NCI-H524 (cell line): ENCODE measurements around the gene CLDND1.

Source experiments
- DNase-seq, 2 experiments: peaks; one replicate each; lab custom pipeline; 2025; lab: John Stamatoyannopoulos, UW

CLDND1 gene

DNA sequence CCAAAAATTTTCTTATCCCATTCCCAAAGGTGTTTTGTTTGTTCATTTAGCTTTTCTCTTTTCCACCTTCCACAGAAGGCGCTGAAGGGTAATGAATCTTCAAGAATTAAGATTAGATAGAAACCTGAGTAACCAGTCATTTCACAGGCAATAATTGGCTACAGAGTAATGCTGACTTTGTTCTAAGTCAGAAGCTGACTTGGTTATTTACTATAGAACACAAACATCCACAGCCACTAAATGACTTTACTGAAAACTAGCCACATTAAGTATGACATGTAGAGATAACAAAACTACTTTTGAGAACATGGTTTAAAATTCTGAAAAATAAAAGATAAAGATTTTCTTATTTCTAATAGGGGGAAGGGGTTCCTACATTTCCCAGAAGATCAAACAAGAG is 7.8 kb downstream of the CLDND1 start:
- DNase-seq: no peak

DNA sequence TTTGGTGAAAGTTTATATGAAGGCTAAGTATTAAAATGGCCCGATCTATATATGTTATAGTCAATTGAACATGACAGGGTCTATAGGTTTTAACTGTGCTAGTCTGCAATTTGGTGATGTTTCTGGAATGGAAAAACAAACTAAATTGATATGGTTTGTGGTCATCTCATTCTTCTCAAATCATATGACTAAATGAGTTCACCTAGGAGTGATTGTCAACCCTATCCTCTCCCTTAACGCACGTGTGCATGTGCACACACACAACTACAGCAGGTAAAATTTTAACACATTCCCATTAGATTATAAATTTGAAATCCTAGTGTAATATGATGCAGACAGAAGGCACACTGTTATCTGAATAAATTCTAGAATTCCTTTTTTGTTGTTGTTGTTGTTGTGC is 9.0 kb downstream of the CLDND1 start:
- no peak for DNase-seq

DNA sequence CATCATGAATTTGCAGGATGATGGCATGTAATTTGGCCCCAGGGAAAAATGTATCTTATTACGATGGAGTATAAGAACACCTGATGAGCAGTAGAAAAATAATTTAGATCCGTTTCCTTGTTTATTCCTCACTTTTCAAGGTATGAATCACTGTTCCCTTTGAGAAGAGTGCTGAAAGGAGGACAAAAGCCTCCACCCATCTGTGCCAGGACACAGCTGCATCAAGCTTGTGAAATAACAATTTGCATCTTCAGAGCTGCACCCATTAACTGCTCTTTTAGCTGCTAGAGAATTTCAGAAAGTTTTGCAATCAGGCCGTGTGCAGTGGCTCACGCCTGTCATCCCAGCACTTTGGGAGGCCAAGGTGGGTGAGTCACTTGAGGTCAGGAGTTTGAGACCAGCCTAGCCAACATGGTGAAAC is 9.6 kb downstream of the CLDND1 start:
- DNase-seq: no peak

DNA sequence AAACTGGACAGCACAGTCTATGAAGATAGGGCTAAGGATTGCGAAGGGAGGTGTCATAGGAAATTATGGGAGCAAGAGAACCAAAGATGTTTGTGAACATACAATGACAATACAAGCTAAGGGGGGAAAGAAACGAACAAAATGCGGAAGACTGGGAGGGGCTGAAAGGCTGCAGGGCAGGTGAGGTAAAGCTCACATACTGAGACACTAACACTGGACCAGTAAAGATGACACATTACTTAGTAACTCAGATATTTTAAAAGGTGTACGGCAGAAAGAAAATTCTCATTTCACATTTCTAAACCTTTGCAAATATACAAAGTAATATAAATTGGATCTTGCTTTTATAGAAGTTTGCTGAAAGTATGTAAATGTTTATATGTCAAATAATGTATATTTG is 10.1 kb downstream of the CLDND1 start:
- no peak for DNase-seq

DNA sequence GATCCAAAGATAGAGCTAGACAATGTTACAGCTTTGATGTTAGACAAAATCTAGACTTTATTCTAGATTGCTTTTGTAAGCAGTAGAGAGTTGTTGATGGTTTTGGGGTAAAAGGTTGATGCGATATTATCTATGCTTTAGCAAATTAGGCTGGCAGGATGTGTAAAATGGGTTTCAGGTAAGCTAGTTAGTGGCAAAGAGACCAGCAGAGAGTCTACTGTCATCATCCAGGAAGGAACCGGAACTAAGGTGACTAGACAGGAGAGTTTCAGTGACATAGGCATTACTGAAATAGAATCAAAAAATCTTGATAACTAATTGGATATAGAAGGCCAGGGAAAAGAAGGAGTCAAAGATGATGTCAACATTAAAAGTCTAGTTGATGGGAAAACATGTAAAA is 14.1 kb downstream of the CLDND1 start:
- no peak for DNase-seq

DNA sequence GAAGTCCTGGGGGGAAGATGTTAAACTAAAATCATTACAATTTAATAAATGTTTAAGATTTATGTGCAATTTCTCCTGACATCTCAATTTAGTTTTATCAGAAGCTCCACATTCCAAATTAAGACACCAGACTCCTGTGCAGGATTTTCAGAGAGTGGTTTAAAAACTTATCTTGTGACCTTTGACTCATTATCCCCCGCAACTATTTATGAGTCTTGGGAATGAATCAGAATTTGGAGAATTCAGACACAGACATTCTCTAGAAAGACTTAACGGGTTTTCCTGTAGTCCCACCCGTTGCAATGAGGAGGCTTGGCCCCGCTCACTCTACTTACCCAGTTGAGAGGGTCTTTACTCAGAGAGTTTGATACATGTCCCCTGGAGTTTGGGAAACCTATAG is 18.2 kb downstream of the CLDND1 start:
- DNase-seq: no peak

DNA sequence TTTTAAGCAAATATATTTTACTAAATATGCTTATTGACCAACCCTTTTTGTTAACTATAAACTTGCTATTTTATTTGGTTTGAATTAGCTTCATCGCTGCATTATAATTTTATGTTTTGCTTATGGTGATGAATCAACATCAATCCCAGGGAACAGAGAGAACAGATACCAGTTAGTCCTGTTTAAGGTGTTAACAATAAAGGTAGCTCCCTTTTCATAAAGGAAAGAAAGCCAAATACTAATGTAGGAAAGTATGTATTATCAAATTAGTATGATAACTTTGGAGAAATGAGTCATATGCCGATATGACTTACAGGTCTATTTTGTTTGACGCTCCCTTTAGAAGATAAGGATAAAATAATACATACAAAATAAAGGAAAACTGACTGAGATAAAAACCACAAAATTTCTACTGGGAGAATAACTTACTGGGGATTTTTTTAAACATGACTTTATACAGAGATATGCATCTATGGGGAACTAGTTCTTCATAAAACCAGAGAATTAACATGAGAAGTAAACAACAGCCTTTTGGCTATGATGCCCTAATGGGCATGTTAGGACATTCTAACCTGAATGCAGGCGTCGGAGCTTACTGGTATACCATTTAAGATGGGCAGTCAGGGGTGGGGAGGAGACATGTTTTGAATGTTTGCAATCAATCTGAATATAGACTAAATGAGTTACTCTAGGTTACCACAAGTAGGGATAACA is 20.7 kb downstream of the CLDND1 start:
- DNase-seq: no peak

DNA sequence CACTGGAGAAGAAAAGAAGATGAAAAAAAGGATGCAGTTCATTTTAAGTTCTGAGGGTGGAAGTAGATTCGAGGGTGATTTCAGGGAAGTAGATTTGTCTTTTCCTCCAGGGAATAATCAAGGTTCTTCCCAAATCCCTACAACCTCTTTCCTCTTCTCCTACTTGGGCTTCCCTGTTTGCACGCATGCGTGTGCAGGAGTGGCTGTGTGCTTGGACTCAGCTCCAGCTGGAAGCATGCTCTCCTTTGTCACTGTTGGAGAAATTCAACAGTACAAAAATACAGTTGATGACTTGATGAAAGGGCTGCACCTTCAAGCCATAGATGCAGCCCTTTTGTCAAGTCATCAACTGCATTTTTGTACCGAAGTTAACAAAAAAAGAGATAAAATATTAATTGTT is 21.4 kb downstream of the CLDND1 start:
- DNase-seq: no peak

DNA sequence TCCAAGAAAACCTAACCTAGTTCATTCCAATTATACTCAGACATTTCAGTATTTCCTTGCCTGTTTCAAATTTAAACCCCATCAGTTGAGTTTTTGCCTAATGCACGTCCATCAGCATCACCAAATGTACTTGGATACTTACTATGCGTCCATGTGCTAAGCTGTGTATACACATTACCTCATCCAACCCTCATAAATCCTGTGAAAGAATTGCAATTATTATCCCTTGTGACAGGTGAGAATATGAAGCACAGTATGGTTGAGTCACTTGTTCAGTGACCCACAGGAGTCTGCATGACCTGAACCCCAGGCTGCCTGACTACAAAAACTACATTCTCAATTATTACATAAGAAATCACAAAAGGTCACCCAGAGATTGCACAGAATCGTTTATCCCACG is 22.7 kb downstream of the CLDND1 start:
- DNase-seq: no peak

DNA sequence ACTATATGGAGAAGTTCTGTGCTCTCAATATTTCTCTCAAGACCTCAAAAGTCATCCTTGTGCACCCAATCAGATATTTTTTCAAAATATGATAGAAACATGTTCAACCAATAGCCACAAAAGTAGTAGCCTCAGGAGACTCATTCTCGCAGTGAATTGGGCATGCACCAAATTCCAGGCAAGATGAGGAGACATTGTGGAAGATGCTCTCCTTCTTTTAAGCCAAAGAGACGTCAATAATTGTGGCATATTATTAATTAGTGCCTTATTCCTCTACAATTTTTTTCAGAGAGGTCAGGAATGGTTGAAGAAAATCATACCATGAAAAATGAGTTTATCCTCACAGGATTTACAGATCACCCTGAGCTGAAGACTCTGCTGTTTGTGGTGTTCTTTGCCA is 25.3 kb downstream of the CLDND1 start, which contains the start of gene OR5K2:
TSS of gene OR5K2 (plus strand) at position 301 of the 400 bp plus-strand sequence. CDS start at position 301, 0 bp downstream.
- DNase-seq: no peak

DNA sequence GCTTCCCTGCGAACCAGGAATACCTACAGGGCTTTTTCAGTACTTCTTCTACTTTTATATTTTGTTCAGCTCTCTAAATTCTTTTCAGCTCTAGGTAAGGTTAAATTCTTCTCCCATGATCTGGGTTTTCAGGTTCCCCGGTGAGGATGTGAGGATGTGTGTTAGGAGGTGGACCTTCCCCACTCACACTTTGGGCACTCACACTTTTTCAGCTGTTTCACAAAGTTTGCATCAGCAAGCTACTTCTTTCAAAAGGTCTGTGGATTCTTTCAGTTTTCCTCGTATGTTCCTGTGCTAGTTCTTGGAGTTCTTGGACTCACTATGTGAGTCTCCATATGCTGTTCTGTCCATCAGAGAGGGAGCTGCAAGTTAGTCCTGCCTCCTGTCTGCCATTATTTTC is 39.1 kb downstream of the CLDND1 start:
- DNase-seq: no peak

DNA sequence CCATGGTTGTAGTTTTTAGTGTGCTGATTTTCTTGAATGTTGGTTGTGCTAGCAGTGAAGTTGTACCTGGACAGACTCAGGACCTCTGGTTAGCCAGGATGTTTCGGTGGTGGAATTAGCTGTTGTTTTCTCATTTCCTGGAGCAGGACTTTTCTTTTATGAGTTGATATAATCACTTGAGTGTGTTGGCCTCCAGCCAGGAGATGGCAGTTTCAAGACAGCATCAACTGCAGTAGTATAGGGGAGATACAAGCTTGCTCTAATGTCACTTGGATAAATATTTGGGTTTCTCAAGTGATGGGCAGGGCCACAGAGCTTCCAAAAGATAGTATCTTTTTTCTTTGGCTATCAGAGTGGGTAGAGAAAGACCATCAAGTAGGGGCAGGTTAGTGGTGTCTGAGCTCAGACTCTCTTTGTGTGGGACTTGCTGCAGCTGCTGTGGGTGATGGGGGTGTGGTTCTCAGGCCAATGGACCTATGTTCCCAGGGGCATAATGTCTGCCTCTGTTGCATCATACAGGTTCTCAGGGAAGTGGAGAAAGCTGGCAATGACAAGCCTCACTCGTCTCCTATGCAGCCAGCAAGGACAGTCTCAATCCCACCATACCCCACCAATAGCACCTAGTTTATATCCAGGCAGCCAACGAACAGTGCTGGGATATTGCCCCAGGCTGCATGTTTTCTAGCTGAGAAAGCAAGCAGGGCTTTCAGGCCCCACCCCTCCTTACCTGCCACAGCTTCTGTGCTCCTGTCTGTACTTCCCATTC is 39.8 kb downstream of the CLDND1 start:
- DNase-seq: no peak
